HEK293T (cell line): Measurements from ENCODE around the gene MUC4.

Experiments
- ARNT ChIP-seq: fragments of 450-650 bp; IDR thresholded peaks from 2 replicates; pipeline ENCODE4 v1.6.1; 2017; ENCODE audit warnings: mild to moderate bottlenecking
- BHLHE40 ChIP-seq: fragments of 450-650 bp; IDR thresholded peaks from 2 replicates; pipeline ENCODE4 v1.6.1; 2016; ENCODE audit warnings: mild to moderate bottlenecking, moderate library complexity, borderline replicate concordance
- CTBP1 ChIP-seq: fragments of 450-650 bp; IDR thresholded peaks from 2 replicates; pipeline ENCODE4 v1.6.1; 2016; ENCODE audit warnings: borderline replicate concordance
- ELF4 ChIP-seq: fragments of 450-650 bp; IDR thresholded peaks from 2 replicates; pipeline ENCODE4 v1.6.1; 2017; ENCODE audit warnings: antibody characterized with exemption
- FOXA1 ChIP-seq: fragments of 450-650 bp; IDR thresholded peaks from 2 replicates; pipeline ENCODE4 v1.6.1; 2016; ENCODE audit warnings: mild to moderate bottlenecking
- FOXK2 ChIP-seq: fragments of 450-650 bp; IDR thresholded peaks from 2 replicates; pipeline ENCODE4 v1.6.1; 2016; ENCODE audit warnings: mild to moderate bottlenecking
- FOXM1 ChIP-seq: fragments of 450-650 bp; IDR thresholded peaks from 2 replicates; pipeline ENCODE4 v1.6.1; 2017; ENCODE audit warnings: mild to moderate bottlenecking, borderline replicate concordance
- LEF1 ChIP-seq: fragments of 450-650 bp; IDR thresholded peaks from 2 replicates; pipeline ENCODE4 v1.6.1; 2017; ENCODE audit warnings: mild to moderate bottlenecking, borderline replicate concordance
- NFRKB ChIP-seq: fragments of 450-650 bp; IDR thresholded peaks from 2 replicates; pipeline ENCODE4 v1.6.1; 2016; ENCODE audit warnings: mild to moderate bottlenecking, moderate library complexity
- SP1 ChIP-seq: fragments of 450-650 bp; IDR thresholded peaks from 2 replicates; pipeline ENCODE4 v1.6.1; 2017
- SUZ12 ChIP-seq: fragments of 450-650 bp; IDR thresholded peaks from 2 replicates; pipeline ENCODE4 v1.6.1; 2016; ENCODE audit warnings: mild to moderate bottlenecking
- TARDBP ChIP-seq: fragments of 450-650 bp; IDR thresholded peaks from 2 replicates; pipeline ENCODE4 v1.6.1; 2016
- TF ChIP-seq, protein P1 (sequence below): fragments of 450-650 bp; IDR thresholded peaks from 2 replicates; pipeline ENCODE4 v1.6.1; 2016

DNA sequence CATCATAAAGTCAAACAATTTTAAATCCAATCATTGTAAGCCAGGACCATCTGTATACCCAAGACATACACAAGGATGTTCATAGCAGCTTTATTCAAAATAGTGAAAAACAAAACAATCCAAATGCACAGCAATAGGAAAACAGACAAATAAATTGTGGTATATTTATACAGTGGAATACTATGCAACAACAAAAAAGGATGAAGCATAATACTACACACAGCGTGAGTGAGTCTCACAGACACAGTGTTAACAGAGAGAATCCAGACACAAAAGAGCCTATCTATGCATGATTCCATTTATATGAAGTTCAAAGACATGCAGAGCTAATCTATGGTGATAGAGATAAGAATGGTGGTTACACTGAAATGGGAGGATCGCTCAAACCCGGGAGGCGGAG lies 96.6 kb downstream of the MUC4 start:
- TF ChIP-seq SP1 = no peak
- no peak for TF ChIP-seq FOXM1
- TF ChIP-seq FOXA1 = no peak
- TF ChIP-seq ELF4 = no peak
- TF ChIP-seq TARDBP = no peak
- no peak for TF ChIP-seq NFRKB
- TF ChIP-seq FOXK2 = no peak
- no peak for TF ChIP-seq SUZ12
- no peak for TF ChIP-seq CTBP1
- TF ChIP-seq BHLHE40 = no peak
- no peak for TF ChIP-seq LEF1
- TF ChIP-seq, protein P1, sequence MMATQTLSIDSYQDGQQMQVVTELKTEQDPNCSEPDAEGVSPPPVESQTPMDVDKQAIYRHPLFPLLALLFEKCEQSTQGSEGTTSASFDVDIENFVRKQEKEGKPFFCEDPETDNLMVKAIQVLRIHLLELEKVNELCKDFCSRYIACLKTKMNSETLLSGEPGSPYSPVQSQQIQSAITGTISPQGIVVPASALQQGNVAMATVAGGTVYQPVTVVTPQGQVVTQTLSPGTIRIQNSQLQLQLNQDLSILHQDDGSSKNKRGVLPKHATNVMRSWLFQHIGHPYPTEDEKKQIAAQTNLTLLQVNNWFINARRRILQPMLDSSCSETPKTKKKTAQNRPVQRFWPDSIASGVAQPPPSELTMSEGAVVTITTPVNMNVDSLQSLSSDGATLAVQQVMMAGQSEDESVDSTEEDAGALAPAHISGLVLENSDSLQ = no peak
- TF ChIP-seq ARNT = no peak
